Fibroblast of villous mesenchyme (primary cell): ENCODE measurements around the gene TMTC1. TPM values are rescaled to one million over a fixed set of nuclear protein-coding genes. Genes with fewer than 3 reads are reported as not detected.

Experiments
- DNase-seq: peaks from one replicate; pipeline ENCODE4 v3.0.0-alpha.2; 2010; ENCODE audit warnings: low read depth
- H3K4me3 ChIP-seq: 2 replicates; pipeline ENCODE4 v1.5.1; 2011; ENCODE audit warnings: low read depth, mild to moderate bottlenecking, low read length
- CTCF ChIP-seq: IDR thresholded peaks from 2 replicates; pipeline ENCODE4 v1.5.1; 2012; ENCODE audit warnings: low read depth, mild to moderate bottlenecking, low read length; ENCODE audit not compliant: insufficient read depth
- total RNA-seq: library from RNA; depleted of rRNA; stranded (reverse); fragments of >200 nt; gene quantifications from 2 replicates; pipeline ENCODE4 v1.2.3, GENCODE V29; 2012

TMTC1 gene
- total RNA-seq, 1 donor, result 33.2 TPM

GRCh38 chr12:29497588-29497987 lies 286.2 kb downstream of the TMTC1 start, which contains the start of gene OVCH1:
TSS of gene OVCH1 (minus strand) at chr12:29497686. CDS start at chr12:29497686, 0 bp downstream.
- TF ChIP-seq CTCF, result no peak
- H3K4me3 ChIP-seq, result no peak within 1 kb of the TSS
- no peak for DNase-seq

- no peak overlapping the region for H3K4me3 ChIP-seq
- TF ChIP-seq CTCF, result no peak
- no peak for DNase-seq
These were observed 290.9 kb downstream of the TMTC1 start for GRCh38 chr12:29492891-29493290.

- DNase-seq, result no peak
- no peak for TF ChIP-seq CTCF
These were observed 296.8 kb downstream of the TMTC1 start for GRCh38 chr12:29486972-29487371.

GRCh38 chr12:29463198-29463597 lies 320.5 kb downstream of the TMTC1 start:
- TF ChIP-seq CTCF, result no peak
- no peak overlapping the region for H3K4me3 ChIP-seq
- no peak for DNase-seq

More at GRCh38 chr12:29486972-29487371, 296.8 kb downstream of the TMTC1 start:
- H3K4me3 ChIP-seq, result no peak overlapping the region

GRCh38 chr12:29460082-29460481 lies 323.7 kb downstream of the TMTC1 start:
- H3K4me3 ChIP-seq, result no peak overlapping the region
- no peak for DNase-seq
- TF ChIP-seq CTCF, result no peak

GRCh38 chr12:29455087-29455486 lies 328.7 kb downstream of the TMTC1 start:
- no peak for TF ChIP-seq CTCF
- H3K4me3 ChIP-seq, result no peak overlapping the region
- DNase-seq, result no peak

- TF ChIP-seq CTCF, result no peak
- no peak for DNase-seq
- no peak overlapping the region for H3K4me3 ChIP-seq
These were observed 331.9 kb downstream of the TMTC1 start for GRCh38 chr12:29451888-29452287.
